K562 (cell line): Measurements from ENCODE around the gene NPAS3. TPM values are rescaled to one million over a fixed set of nuclear protein-coding genes. Genes with fewer than 3 reads are reported as not detected.

Experiments used
- ATAC-seq: fragments of 200-7000 bp; cut with Tn5 transposase; 3 replicates; pipeline ENCODE4 v1.9.1; 2020; ENCODE audit warnings: moderate library complexity
- BruUV-seq: library from RNA; stranded (reverse); fragments of 400-500 nt; replicated peaks from 2 replicates; lab custom pipeline; 2021; lab: Mats Ljungman, UMichigan
- CTCF ChIA-PET: fragments of 300-600 bp; formaldehyde crosslinking; extraction: SDS; loops from one replicate; lab custom pipeline; 2021; ENCODE audit warnings: low intra/inter-chr PET ratio; lab: Yijun Ruan, JAX
- POLR2A ChIA-PET: fragments of 300-600, 350-650 bp; sonication (Branson Sonifier 250); formaldehyde crosslinking; extraction: SDS; loops from one replicate; lab custom pipeline; 2021; ENCODE audit warnings: antibody characterized with exemption, inconsistent platforms; lab: Yijun Ruan, JAX
- DNase-seq, 4 experiments: peaks; one replicate each; pipeline versions ENCODE4 v3.0.0 to v3.0.0-alpha.2; 2011 to 2018; ENCODE audit warnings: low spot score in 3 of 4, mixed read lengths in 3 of 4; ENCODE audit errors: extremely low read depth in 1 of 4
- FAIRE-seq: peaks from 2 replicates; lab custom pipeline; 2011; peaks lifted over from hg19 to GRCh38; lab: Jason Lieb, UNC
- H2AFZ ChIP-seq: 2 replicates; pipeline ENCODE4 v1.6.0; 2011; ENCODE audit warnings: low read depth, low read length, control low read depth, inconsistent platforms
- H3K27ac ChIP-seq: fragments of 200-600 bp; 3 replicates; pipeline ENCODE4 v1.8.0; 2011; ENCODE audit warnings: low read depth, mild to moderate bottlenecking, control low read depth, inconsistent platforms, low read length, moderate library complexity, mixed read lengths; ENCODE audit errors: extremely low read depth
- H3K27me3 ChIP-seq, 2 experiments: fragments of 300-600 bp in 1 of 2; 2 replicates in 1 of 2; 3 replicates in 1 of 2; pipeline versions ENCODE4 v1.6.0 to v1.8.0; 2011; ENCODE audit warnings: inconsistent platforms in 2 of 2, low read length in 2 of 2, mild to moderate bottlenecking in 1 of 2, mixed read lengths in 1 of 2, moderate library complexity in 1 of 2; ENCODE audit not compliant: control insufficient read depth in 2 of 2, insufficient read depth in 2 of 2
- H3K36me3 ChIP-seq: fragments of 300-600 bp; 3 replicates; pipeline ENCODE4 v1.8.0; 2011; ENCODE audit warnings: mild to moderate bottlenecking, low read length, inconsistent platforms; ENCODE audit not compliant: control insufficient read depth, insufficient read depth
- H3K4me1 ChIP-seq, 2 experiments: fragments of 200-600 bp in 1 of 2; replicated peaks in 1 of 2; 2 replicates in 1 of 2; 3 replicates in 1 of 2; pipeline versions ENCODE4 v1.5.1 to v1.8.0; 2011; ENCODE audit warnings: inconsistent platforms in 2 of 2, low read length in 2 of 2, mild to moderate bottlenecking in 1 of 2, mixed read lengths in 1 of 2, moderate library complexity in 1 of 2; ENCODE audit not compliant: control insufficient read depth in 2 of 2, insufficient read depth in 2 of 2
- H3K4me2 ChIP-seq: 2 replicates; pipeline ENCODE4 v1.6.1; 2011; ENCODE audit warnings: low read length, control low read depth, inconsistent platforms, mixed read lengths; ENCODE audit not compliant: insufficient read depth
- H3K4me3 ChIP-seq: fragments of 200-600 bp; sonication (generic), shearing (Covaris generic); 2 replicates; pipeline ENCODE4 v1.5.1; 2016; ENCODE audit warnings: control low read depth, inconsistent platforms
- H3K79me2 ChIP-seq: fragments of 200-600 bp; 3 replicates; pipeline ENCODE4 v1.8.0; 2011; ENCODE audit warnings: low read length, inconsistent platforms; ENCODE audit not compliant: control insufficient read depth, insufficient read depth
- H3K9ac ChIP-seq, 2 experiments: 2 replicates each; pipeline versions ENCODE4 v1.6.0 to v1.6.1; 2011; ENCODE audit warnings: low read depth in 2 of 2, low read length in 2 of 2, control low read depth in 1 of 2, inconsistent platforms in 1 of 2, mild to moderate bottlenecking in 1 of 2, mixed read lengths in 1 of 2; ENCODE audit not compliant: insufficient read depth in 1 of 2
- H3K9me1 ChIP-seq: one replicate; pipeline ENCODE4 v1.6.0; 2011; ENCODE audit warnings: inconsistent platforms, mild to moderate bottlenecking, low read length, moderate library complexity; ENCODE audit not compliant: control insufficient read depth, insufficient read depth
- H3K9me3 ChIP-seq: replicated peaks from 2 replicates; pipeline ENCODE4 v1.5.1; 2011; ENCODE audit warnings: low read depth, low read length, inconsistent platforms; ENCODE audit not compliant: control insufficient read depth, insufficient read depth
- H4K20me1 ChIP-seq: replicated peaks from 2 replicates; pipeline ENCODE4 v1.6.1; 2011; ENCODE audit warnings: low read length, inconsistent platforms, mixed read lengths; ENCODE audit not compliant: control insufficient read depth, insufficient read depth
- KLF13 ChIP-seq: fragments of 450-650 bp; IDR thresholded peaks from 2 replicates; pipeline ENCODE4 v1.6.1; 2016; ENCODE audit warnings: missing genetic modification characterization, low read depth, mild to moderate bottlenecking, missing compliant biosample characterization, moderate library complexity, borderline replicate concordance
- NUFIP1 ChIP-seq: fragments of 450-650 bp; IDR thresholded peaks from 2 replicates; pipeline ENCODE4 v1.6.1; 2018; ENCODE audit not compliant: partially characterized antibody
- POLR2A ChIP-seq: fragments of 450-650 bp; conservative IDR thresholded peaks from 2 replicates; pipeline ENCODE4 v1.6.1; 2016
- RBM39 ChIP-seq: fragments of 200-400 bp; formaldehyde crosslinking; optimal IDR thresholded peaks from 2 replicates; pipeline ENCODE3; 2018; ENCODE audit warnings: low read depth, low read length
- SREBF2 ChIP-seq: sonication (generic); formaldehyde crosslinking; IDR thresholded peaks from 2 replicates; pipeline ENCODE4 v1.4.0; 2020; ENCODE audit warnings: mild to moderate bottlenecking, missing genetic modification reagents
- ZFX ChIP-seq: sonication (generic); formaldehyde crosslinking; IDR thresholded peaks from 2 replicates; pipeline ENCODE4 v1.8.0; 2022; ENCODE audit warnings: mild to moderate bottlenecking, missing genetic modification reagents, moderate library complexity
- ZKSCAN8 ChIP-seq: fragments of 200-800 bp; sonication (Bioruptor generic); IDR thresholded peaks from 2 replicates; pipeline ENCODE4 v1.6.1; 2016; ENCODE audit warnings: missing genetic modification characterization, missing compliant biosample characterization
- ZNF655 ChIP-seq: fragments of 250-450 bp; sonication (Bioruptor Pico); IDR thresholded peaks from 2 replicates; pipeline ENCODE4 v1.5.0; 2021
- ZNF740 ChIP-seq, 3 experiments: fragments of 200-800 bp in 1 of 3; sonication (Bioruptor generic) in 1 of 3; sonication (generic) in 1 of 3; formaldehyde crosslinking in 1 of 3; IDR thresholded peaks; 2 replicates each; pipeline versions ENCODE4 v1.6.1 to v1.8.0; 2016 to 2022; ENCODE audit warnings: mild to moderate bottlenecking in 2 of 3, missing compliant biosample characterization in 2 of 3, missing genetic modification characterization in 2 of 3, missing genetic modification reagents in 1 of 3
- ZNF76 ChIP-seq: fragments of 250-450 bp; sonication (Bioruptor Pico); IDR thresholded peaks from 2 replicates; pipeline ENCODE4 v1.4.0; 2020; ENCODE audit warnings: mild to moderate bottlenecking, moderate library complexity, borderline replicate concordance
- ZNF764 ChIP-seq: fragments of 250-450 bp; sonication (Bioruptor Pico); IDR thresholded peaks from 2 replicates; pipeline ENCODE4 v1.4.0; 2020; ENCODE audit warnings: low read depth, mild to moderate bottlenecking, moderate library complexity
- WGBS: fragments of 100-300 bp; shearing (Covaris generic); methylation state at CpG from one replicate; pipeline ENCODE4 v1.1.6; 2016; ENCODE audit warnings: low coverage, mixed read lengths; ENCODE audit not compliant: insufficient coverage; ENCODE audit errors: missing lambda C conversion rate; 5-methylcytosine and 5-hydroxymethylcytosine counted together
- in situ Hi-C: fragments of 300-500 bp; cut with MboI; formaldehyde crosslinking; loops from 4 replicates; pipeline ENCODE4 v1.15.0; 2018; ENCODE audit warnings: inconsistent platforms, mixed read lengths
- intact Hi-C: fragments of 100-400 bp; cut with micrococcal nuclease; formaldehyde crosslinking; loops from 2 replicates; pipeline ENCODE4 v1.14.2; 2022
- polyA plus RNA-seq, 8 experiments: library from polyadenylated mRNA; depleted of rRNA in 4 of 8; stranded (reverse) in 5 of 8; unstranded in 3 of 8; fragments of >200 nt; fragmentation: Nextera tagmentation in 2 of 8; fragmentation: Illumina TruSeq in 1 of 8; extraction: Ambion mirVana in 2 of 8; extraction: Trizol in 1 of 8; gene quantifications; 2 replicates each; pipeline versions ENCODE4 v1.2.1 to v1.2.3, GENCODE V29; 2011 to 2014; ENCODE audit warnings: inconsistent platforms in 1 of 8, missing spikeins in 1 of 8
- total RNA-seq, 7 experiments: library from RNA; depleted of rRNA in 6 of 7; stranded (reverse); fragments of >200 nt in 6 of 7; fragmentation: Illumina TruSeq in 2 of 7; extraction: Trizol in 2 of 7; gene quantifications; 2 replicates each; pipeline versions ENCODE4 v1.2.1 to v1.2.3, GENCODE V29; 2011 to 2021; ENCODE audit warnings: low replicate concordance in 1 of 7

Gene NPAS3
- total and polyA plus RNA-seq, 9 of the 15 experiments (the other 6 are each of a cell fraction or from before 2014, with no cell fraction given) = 0.04 TPM; not detected in 8

- Histone ChIP-seq H3K79me2 (no peaks in the 10 kb centered on the region), H3K9me1 (no peaks in the 10 kb centered on the region), H3K4me3 (no peak overlapping the region), H4K20me1 (no peaks in the 10 kb centered on the region), H2AFZ (no peak overlapping the region), H3K4me1 (no peaks in the 10 kb centered on the region), H3K27ac (no peak overlapping the region), H3K9ac (no peak overlapping the region), H3K9me3 (no peaks in the 10 kb centered on the region), H3K36me3 (no peaks in the 10 kb centered on the region), H3K27me3 (no peaks in the 10 kb centered on the region), H3K4me2 (no peak overlapping the region)
- ChIA-PET CTCF (no interaction called here), POLR2A (interaction anchor here (1.0 kb wide), 1 partner anchor 9 kb away, joined by 6 read pairs; no protein-coding TSS in a partner anchor)
- FAIRE-seq = no peak
- no TSS peak for BruUV-seq
- in situ Hi-C loops (no loop called here), intact Hi-C loops (no loop called here)
- TF ChIP-seq POLR2A = no peak
- TF ChIP-seq NUFIP1 = no peak
- no peak for TF ChIP-seq ZNF655 (CRISPR knock-in tag)
- TF ChIP-seq ZFX (CRISPR knock-in tag) = no peak
- DNase-seq = no peak
- no peak for ATAC-seq
- 0% methylated on average over 5 of the region's 5 CpGs for WGBS
These were observed 816.7 kb downstream of the NPAS3 start for GRCh38 chr14:33755358-33755757.

GRCh38 chr14:33756833-33757232 lies 818.2 kb downstream of the NPAS3 start:
- Histone ChIP-seq H3K4me2 (no peak overlapping the region), H2AFZ (no peak overlapping the region), H3K27ac (no peak overlapping the region), H3K27me3 (no peaks in the 10 kb centered on the region), H3K36me3 (no peaks in the 10 kb centered on the region), H3K79me2 (no peaks in the 10 kb centered on the region), H3K4me1 (no peaks in the 10 kb centered on the region), H3K9me1 (no peaks in the 10 kb centered on the region), H3K4me3 (no peak overlapping the region), H3K9me3 (no peaks in the 10 kb centered on the region), H3K9ac (no peak overlapping the region), H4K20me1 (no peaks in the 10 kb centered on the region)
- DNase-seq (no peak), ATAC-seq (no peak), FAIRE-seq (no peak)
- no TSS peak for BruUV-seq
- intact Hi-C loops (no loop called here), in situ Hi-C loops (no loop called here)
- CTCF ChIA-PET = no interaction called here
- 0% methylated on average over 1 of the region's 1 CpG for WGBS
- POLR2A ChIA-PET = no interaction called here
- TF ChIP-seq ZNF764 (CRISPR knock-in tag) (no peak), ZKSCAN8 (CRISPR knock-in tag) (no peak), RBM39 (no peak), ZNF740 (CRISPR knock-in tag; IDR thresholded peaks at IDR 0.05) (no peak), ZNF740 (tag; IDR thresholded peaks at IDR 0.05) (no peak), KLF13 (tag) (no peak), ZNF76 (CRISPR knock-in tag) (no peak), SREBF2 (CRISPR knock-in tag) (no peak)
